Measurements from ENCODE around the gene LYPD5.

Gene LYPD5

GRCh38 chr19:43798546-43799409, 3.5 kb downstream of the LYPD5 start:
- Histone ChIP-seq H3K9me3 (no peaks in the 10 kb centered on the region; the same call in 1 of the 2 replicates), H3K27me3 (no peaks in the 10 kb centered on the region), H3K36me3 (no peaks in the 10 kb centered on the region), H3K4me3 (ENCODE audit: low read depth, low read length) (peak overlapping the region; percentile 23), H3K4me1 (no peaks in the 10 kb centered on the region)
- DNase-seq, result no peak
- TF ChIP-seq, protein P1, sequence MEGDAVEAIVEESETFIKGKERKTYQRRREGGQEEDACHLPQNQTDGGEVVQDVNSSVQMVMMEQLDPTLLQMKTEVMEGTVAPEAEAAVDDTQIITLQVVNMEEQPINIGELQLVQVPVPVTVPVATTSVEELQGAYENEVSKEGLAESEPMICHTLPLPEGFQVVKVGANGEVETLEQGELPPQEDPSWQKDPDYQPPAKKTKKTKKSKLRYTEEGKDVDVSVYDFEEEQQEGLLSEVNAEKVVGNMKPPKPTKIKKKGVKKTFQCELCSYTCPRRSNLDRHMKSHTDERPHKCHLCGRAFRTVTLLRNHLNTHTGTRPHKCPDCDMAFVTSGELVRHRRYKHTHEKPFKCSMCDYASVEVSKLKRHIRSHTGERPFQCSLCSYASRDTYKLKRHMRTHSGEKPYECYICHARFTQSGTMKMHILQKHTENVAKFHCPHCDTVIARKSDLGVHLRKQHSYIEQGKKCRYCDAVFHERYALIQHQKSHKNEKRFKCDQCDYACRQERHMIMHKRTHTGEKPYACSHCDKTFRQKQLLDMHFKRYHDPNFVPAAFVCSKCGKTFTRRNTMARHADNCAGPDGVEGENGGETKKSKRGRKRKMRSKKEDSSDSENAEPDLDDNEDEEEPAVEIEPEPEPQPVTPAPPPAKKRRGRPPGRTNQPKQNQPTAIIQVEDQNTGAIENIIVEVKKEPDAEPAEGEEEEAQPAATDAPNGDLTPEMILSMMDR (IDR thresholded peaks at IDR 0.05; ENCODE audit: low read depth, low read length), result no peak

DNA sequence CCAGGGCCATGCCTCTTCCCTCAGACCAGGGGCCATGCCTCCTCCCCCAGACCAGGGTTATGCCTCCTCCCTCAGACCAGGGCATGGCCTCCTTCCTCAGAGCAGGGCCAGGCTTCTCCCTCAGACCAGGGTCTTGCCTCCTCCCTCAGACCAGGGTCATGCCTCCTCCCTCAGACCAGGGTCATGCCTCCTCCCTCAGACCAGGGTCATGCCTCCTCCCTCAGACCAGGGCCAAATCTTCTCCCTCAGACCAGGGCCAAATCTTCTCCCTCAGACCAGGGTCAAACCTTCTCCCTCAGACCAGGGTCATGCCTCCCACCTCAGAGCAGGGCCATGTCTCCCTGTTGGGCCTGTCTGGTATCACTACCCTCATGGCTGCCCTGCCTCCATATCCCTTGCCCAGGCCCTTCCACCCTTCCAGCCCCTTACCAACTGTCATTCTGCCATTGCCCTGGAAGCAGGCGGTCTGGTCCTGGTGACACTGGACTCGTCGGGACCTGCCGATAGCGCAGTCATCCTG, 4.2 kb downstream of the LYPD5 start:
- Histone ChIP-seq H3K9me3 (no peaks in the 10 kb centered on the region; the same call in 1 of the 2 replicates), H3K4me1 (no peaks in the 10 kb centered on the region), H3K4me3 (ENCODE audit: low read depth, low read length) (peak overlapping the region; percentile 23), H3K27me3 (0 out of 2 replicates have a peak, but pooled peaks cover 5% of the 10 kb centered on the region), H3K36me3 (no peaks in the 10 kb centered on the region)
- TF ChIP-seq, protein P1 (IDR thresholded peaks at IDR 0.05; ENCODE audit: low read depth, low read length), result no peak
- no peak for DNase-seq

DNA sequence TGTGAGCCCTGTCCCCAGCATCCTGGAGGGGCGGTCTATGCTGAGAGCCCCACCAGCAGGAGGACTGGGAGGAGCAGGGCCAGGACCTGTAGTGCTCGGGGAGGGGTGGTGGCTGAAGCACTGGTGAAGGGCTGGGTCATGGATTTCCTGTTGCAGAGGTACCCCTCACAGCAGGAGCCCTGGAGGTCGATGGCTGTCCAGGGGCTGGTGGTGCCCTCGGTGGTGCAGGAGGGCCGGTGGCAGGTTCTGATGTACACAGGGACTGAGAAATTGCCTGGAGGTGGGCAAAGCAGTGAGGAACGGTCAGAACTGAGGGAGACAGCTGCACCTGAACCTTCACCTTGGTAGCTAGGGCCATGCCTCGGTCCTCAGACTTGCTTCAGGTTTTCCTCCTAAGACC, 4.7 kb downstream of the LYPD5 start:
- Histone ChIP-seq H3K4me1 (no peaks in the 10 kb centered on the region), H3K4me3 (ENCODE audit: low read depth, low read length) (no peak overlapping the region), H3K27me3 (0 out of 2 replicates have a peak, but pooled peaks cover 6% of the 10 kb centered on the region), H3K36me3 (no peaks in the 10 kb centered on the region), H3K9me3 (no peaks in the 10 kb centered on the region; the same call in 1 of the 2 replicates)
- TF ChIP-seq, protein P1 (IDR thresholded peaks at IDR 0.05; ENCODE audit: low read depth, low read length), result no peak
- DNase-seq, result no peak

- no peak for DNase-seq
- H3K36me3 ChIP-seq, result no peaks in the 10 kb centered on the region
- no peaks in the 10 kb centered on the region for H3K4me1 ChIP-seq
- TF ChIP-seq, protein P1 (IDR thresholded peaks at IDR 0.05; ENCODE audit: low read depth, low read length), result no peak
- 0 out of 2 replicates have a peak, but pooled peaks cover 6% of the 10 kb centered on the region for H3K27me3 ChIP-seq
- H3K9me3 ChIP-seq, result no peaks in the 10 kb centered on the region; the same call in 1 of the 2 replicates
- H3K4me3 ChIP-seq (ENCODE audit: low read depth, low read length), result no peak overlapping the region
Measured at GRCh38 chr19:43797118-43797517, 5.1 kb downstream of the LYPD5 start.

DNA sequence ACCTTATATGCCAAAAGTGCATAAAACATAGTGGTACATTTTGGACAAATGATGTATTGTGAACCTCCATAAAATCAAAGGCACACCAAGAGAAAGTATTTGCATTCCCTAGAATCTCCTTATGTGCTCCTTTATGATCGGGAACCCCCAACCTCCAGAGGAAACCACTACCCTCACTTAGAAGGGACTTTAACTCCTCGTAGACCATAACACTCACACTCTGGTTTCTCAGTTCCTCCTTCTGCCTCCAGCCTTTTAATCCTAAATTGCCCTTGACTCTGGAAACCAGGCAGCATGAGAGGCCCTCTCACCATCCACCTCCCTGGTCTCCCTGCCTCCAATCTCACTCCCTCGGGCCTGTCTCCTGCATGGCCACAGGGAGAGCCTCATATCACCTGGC, 11.7 kb downstream of the LYPD5 start:
- TF ChIP-seq, protein P1 (IDR thresholded peaks at IDR 0.05; ENCODE audit: low read depth, low read length), result no peak
- Histone ChIP-seq H3K4me1 (no peaks in the 10 kb centered on the region), H3K4me3 (ENCODE audit: low read depth, low read length) (no peak overlapping the region), H3K36me3 (no peaks in the 10 kb centered on the region), H3K27me3 (0 out of 2 replicates have a peak, but pooled peaks cover 6% of the 10 kb centered on the region), H3K9me3 (no peaks in the 10 kb centered on the region; the same call in 1 of the 2 replicates)
- DNase-seq, result no peak

GRCh38 chr19:43789029-43789428, 13.2 kb downstream of the LYPD5 start:
- H3K9me3 ChIP-seq, result no peaks in the 10 kb centered on the region
- H3K27me3 ChIP-seq, result 0 out of 2 replicates have a peak, but pooled peaks cover 6% of the 10 kb centered on the region
- no peak overlapping the region for H3K4me3 ChIP-seq (ENCODE audit: low read depth, low read length)
- H3K4me1 ChIP-seq, result no peaks in the 10 kb centered on the region
- no peak for DNase-seq
- no peaks in the 10 kb centered on the region for H3K36me3 ChIP-seq
- TF ChIP-seq, protein P1 (IDR thresholded peaks at IDR 0.05; ENCODE audit: low read depth, low read length), result no peak

Measured in BE2C (cell line).